GM04503 (cell line): ENCODE results near the gene FANCG.
A peak's percentile ranks its signal among the peaks of the same experiment; 100 is the strongest.

Experiments
- DNase-seq: peaks from one replicate; pipeline ENCODE4 v3.0.0-alpha.2; 2012; ENCODE audit warnings: low read depth

Gene FANCG

DNA sequence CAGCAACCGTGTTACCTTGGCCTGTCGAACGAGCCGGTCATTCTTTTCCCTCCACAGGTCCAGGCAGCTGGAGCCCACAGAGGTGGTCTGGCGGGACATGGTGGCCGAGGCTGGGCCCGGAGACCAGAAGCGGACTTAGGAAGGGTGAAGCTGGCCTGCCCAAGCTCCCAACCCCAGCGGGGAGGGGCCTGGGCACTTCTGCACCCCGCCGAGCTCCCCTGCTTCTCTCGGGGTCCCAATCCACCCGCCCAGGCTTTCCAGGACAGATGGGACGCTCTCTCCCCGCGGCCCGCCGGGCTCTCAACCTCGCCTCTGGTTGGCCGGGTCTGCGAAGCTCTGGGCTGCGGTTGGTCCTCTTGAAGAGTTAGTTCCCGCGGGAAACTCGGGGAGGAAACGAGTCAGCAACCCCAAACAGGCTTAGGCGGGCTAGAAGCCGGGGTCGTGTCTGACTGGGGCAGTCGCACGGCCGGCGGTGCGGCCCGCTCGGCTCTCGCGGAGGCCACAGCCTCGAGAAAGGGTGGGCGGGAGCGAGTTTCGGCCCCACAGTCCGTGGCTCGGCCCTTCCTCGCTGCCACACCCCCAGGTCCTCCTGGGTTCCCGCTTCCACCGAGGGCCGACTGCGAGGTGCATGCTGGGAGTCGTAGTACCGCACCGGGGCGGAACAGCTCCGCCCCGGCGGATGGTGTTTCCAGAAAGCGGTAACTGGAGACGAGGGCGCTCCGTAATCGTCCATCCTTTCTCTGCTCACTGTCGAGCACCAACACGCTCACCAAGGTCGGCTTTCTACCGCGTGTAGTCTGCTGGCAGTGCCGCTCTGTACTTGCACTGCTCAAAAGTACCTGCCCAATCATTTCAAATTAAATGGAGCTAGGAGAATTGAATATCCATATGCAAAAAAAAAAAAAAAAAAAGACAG, at the start of gene FANCG:
FANCG (minus strand) TSS at position 517 of the 916 bp plus-strand sequence; CDS start at position 99, 418 bp downstream.
- peak; percentile 75 for DNase-seq

- peak; percentile 69 for DNase-seq
Measured at GRCh38 chr9:35116898-35117551, 37.3 kb upstream of the FANCG start.

DNA sequence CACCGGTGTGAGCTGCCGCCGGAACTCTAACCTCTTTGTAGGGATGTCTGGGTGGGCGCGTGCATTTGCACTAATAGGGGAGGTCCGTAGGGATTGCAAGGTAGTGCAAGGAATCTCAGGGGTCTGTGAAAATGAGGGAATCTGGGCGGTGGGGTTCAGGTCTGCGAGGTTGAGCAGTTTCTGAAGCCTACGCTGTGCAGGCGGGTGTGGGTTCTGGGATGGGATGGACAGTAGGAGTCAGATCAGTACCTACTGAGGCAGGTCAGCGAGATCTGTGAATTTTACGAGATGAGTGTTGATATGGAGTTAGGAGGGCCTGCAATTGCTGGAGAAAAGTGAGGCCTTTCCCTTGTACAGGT, 36.8 kb upstream of the FANCG start:
- no peak for DNase-seq

- DNase-seq: peak; percentile 84
Measured at GRCh38 chr9:35115680-35116538, 36.2 kb upstream of the FANCG start, which contains the start of gene ATOSB. Gene ATOSB, minus strand, starts transcription at chr9:35115862. Its CDS starts 7,588 bp downstream, at chr9:35108274.

GRCh38 chr9:35114840-35115628, 35.3 kb upstream of the FANCG start:
- no peak for DNase-seq

DNA sequence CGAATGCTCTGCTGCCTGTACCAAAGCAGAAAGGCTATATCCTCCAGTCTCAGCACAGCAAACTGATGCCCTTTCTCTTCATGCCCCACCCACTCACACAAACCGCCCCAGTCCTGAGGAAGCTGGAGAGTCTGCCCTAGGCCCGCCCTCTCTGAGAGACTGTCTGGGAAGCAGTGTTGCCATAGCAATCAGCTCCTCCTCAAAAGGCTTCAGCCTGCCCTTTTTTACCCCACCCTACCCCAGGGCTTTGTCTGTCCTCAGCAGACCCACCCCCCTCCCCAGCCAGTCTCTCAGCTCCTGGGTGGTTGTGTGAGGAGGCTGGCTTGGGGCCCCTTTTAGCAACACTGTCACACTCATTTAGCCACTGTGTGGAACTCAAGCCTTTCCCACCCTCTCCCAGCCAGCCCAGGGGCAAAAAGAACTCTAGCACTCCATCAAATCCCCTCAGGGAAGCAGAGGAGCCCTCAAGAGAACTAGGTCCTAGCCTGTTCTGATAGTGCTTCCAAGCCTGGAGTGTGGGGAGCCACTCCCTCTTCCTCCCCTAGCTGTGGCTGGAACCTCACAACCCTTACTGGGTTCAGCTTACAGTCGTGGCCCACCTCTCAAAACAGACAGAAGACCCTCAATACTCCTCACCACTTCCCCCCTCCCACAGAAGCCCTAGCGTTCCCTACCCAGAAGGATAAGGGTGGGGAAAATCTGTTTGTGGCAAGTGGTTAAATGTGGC, 34.5 kb upstream of the FANCG start:
- DNase-seq: peak; percentile 94

- DNase-seq: no peak
Measured at GRCh38 chr9:35112257-35113020, 32.7 kb upstream of the FANCG start.

GRCh38 chr9:35111001-35111933, 31.5 kb upstream of the FANCG start:
- DNase-seq: peak; percentile 89

- DNase-seq: no peak
Measured at GRCh38 chr9:35110327-35110761, 30.6 kb upstream of the FANCG start.

GRCh38 chr9:35108946-35109575, 29.3 kb upstream of the FANCG start:
- DNase-seq: no peak

DNA sequence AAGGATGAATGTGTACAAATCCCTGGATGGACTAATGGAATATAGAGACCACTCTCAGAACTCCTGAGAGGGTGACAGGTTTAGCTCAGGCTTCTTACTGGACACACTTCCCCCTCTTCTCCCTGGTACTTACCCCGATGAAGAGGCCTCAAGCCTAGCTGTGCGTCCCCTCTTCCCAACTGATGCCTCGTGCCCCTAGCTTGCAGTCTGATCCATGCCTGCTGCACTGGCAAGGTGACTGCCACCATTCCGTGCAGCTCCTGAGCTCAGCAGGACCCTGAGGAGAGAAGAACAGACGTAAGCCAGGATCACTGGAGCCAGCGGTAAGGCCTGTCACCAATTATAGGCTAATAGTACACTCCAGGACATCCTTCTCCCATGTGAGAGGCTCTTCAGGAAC, 28.7 kb upstream of the FANCG start:
- no peak for DNase-seq

GRCh38 chr9:35107297-35108290, 27.9 kb upstream of the FANCG start:
- no peak for DNase-seq

GRCh38 chr9:35106343-35106730, 26.6 kb upstream of the FANCG start:
- DNase-seq: no peak

GRCh38 chr9:35105571-35106342, 26.0 kb upstream of the FANCG start:
- DNase-seq: no peak

DNA sequence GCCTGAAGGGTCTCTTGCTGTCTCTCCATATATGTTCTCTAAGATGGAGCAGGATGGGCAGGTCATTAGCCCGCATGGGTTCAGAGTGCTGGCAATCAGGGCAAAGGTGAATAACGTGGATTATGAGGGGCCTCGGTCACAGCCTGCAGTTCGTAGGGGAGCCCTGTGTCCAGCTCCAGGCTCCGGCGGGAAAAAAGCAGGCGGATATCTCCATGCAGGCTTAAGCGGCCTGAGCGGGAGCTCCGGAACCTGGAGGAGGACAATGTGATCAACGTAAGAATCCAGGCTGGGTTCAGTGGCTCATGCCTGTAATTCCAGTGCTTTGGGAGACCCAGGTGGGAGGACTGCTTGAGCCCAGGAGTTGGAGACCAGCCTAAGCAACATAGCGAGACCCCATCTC, 25.4 kb upstream of the FANCG start:
- DNase-seq: no peak

DNA sequence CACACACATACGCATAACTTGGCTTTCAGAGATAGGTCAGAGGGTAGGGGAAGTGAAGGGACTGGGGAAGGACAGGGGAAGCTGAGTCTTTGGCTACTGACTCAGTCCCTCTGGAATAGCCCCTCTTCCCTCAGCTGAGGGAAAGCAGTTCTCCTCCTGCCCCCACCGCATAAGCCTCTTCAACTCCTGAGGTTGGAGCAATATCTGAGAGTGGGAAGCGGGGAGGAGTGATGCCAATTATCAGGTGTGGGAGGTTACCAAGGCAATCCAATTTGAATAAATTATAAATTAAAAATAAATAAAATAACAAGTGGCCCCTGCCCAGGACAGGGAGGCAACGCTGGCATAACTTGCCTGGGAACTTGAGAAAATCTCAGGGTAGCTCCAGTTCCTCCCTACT, 24.8 kb upstream of the FANCG start:
- DNase-seq: no peak
